SK-N-SH (cell line): ENCODE measurements around the gene S100A9. TPM values are rescaled to one million over a fixed set of nuclear protein-coding genes. Genes with fewer than 3 reads are reported as not detected.

Experiments
- CTCF ChIA-PET: fragments of 300-600, 350-600 bp; formaldehyde crosslinking; extraction: SDS; loops from one replicate; lab custom pipeline; 2021; lab: Yijun Ruan, JAX
- POLR2A ChIA-PET: fragments of 350-600 bp; sonication (Branson Sonifier 250); formaldehyde crosslinking; extraction: SDS; loops from one replicate; lab custom pipeline; 2020; ENCODE audit warnings: antibody characterized with exemption, inconsistent platforms; lab: Yijun Ruan, JAX
- DNase-seq: peaks from one replicate; pipeline ENCODE4 v3.0.0; 2012
- H2AFZ ChIP-seq: fragments of 200-600 bp; sonication (generic); 2 replicates; pipeline ENCODE4 v1.8.1; 2016; ENCODE audit warnings: antibody characterized with exemption, mild to moderate bottlenecking, low read depth
- H3F3A ChIP-seq: fragments of 200-600 bp; sonication (generic); replicated peaks from 2 replicates; pipeline ENCODE3; 2016; ENCODE audit warnings: antibody characterized with exemption, mild to moderate bottlenecking; ENCODE audit not compliant: insufficient read depth
- H3K27ac ChIP-seq, 2 experiments: fragments of 200-500 bp in 1 of 2; fragments of 200-600 bp in 1 of 2; sonication (Bioruptor generic) in 1 of 2; sonication (generic), shearing (Covaris generic) in 1 of 2; 2 replicates each; pipeline versions ENCODE4 v1.5.1 to v1.6.1; 2014 to 2016; ENCODE audit warnings: low read depth in 2 of 2, inconsistent platforms in 1 of 2, low read length in 1 of 2, mild to moderate bottlenecking in 1 of 2, mixed read lengths in 1 of 2
- H3K27me3 ChIP-seq: fragments of 200-600 bp; sonication (generic), shearing (Covaris generic); 2 replicates; pipeline ENCODE4 v1.6.1; 2016; ENCODE audit warnings: mixed run types; ENCODE audit not compliant: insufficient read depth
- H3K36me3 ChIP-seq, 2 experiments: fragments of 200-500 bp in 1 of 2; fragments of 200-600 bp in 1 of 2; sonication (Bioruptor generic) in 1 of 2; sonication (generic) in 1 of 2; replicated peaks in 1 of 2; 2 replicates each; pipeline versions ENCODE3 to v1.5.1; 2014 to 2016; ENCODE audit warnings: low read length in 1 of 2, mild to moderate bottlenecking in 1 of 2; ENCODE audit not compliant: insufficient read depth in 2 of 2, control insufficient read depth in 1 of 2
- H3K4me1 ChIP-seq, 2 experiments: fragments of 200-500 bp in 1 of 2; fragments of 200-600 bp in 1 of 2; sonication (Bioruptor generic) in 1 of 2; sonication (generic), shearing (Covaris generic) in 1 of 2; 2 replicates each; pipeline versions ENCODE4 v1.5.1 to v1.6.1; 2014 to 2016; ENCODE audit warnings: low read depth in 1 of 2, low read length in 1 of 2, mixed run types in 1 of 2; ENCODE audit not compliant: insufficient read depth in 2 of 2, control insufficient read depth in 1 of 2
- H3K4me2 ChIP-seq: fragments of 200-600 bp; sonication (generic), shearing (Covaris generic); 2 replicates; pipeline ENCODE4 v1.6.1; 2017; ENCODE audit warnings: mixed run types
- H3K4me3 ChIP-seq, 2 experiments: fragments of 200-500 bp in 1 of 2; fragments of 200-600 bp in 1 of 2; sonication (Bioruptor generic) in 1 of 2; sonication (generic), shearing (Covaris generic) in 1 of 2; 2 replicates each; pipeline versions ENCODE4 v1.5.1 to v1.8.1; 2014 to 2016; ENCODE audit warnings: low read depth in 2 of 2, inconsistent platforms in 1 of 2, low read length in 1 of 2, mild to moderate bottlenecking in 1 of 2, mixed read lengths in 1 of 2, moderate library complexity in 1 of 2
- H3K79me2 ChIP-seq: fragments of 200-600 bp; sonication (generic); 2 replicates; pipeline ENCODE4 v1.8.1; 2017; ENCODE audit warnings: mild to moderate bottlenecking; ENCODE audit not compliant: insufficient read depth
- H3K9ac ChIP-seq: fragments of 200-600 bp; sonication (generic); 2 replicates; pipeline ENCODE4 v1.6.1; 2017; ENCODE audit warnings: mixed run types
- H3K9me2 ChIP-seq: fragments of 200-600 bp; sonication (generic); 2 replicates; pipeline ENCODE4 v1.6.1; 2017; ENCODE audit warnings: mixed run types
- H3K9me3 ChIP-seq: fragments of 200-600 bp; sonication (generic); 2 replicates; pipeline ENCODE4 v1.6.1; 2017; ENCODE audit warnings: mixed run types, mild to moderate bottlenecking, moderate library complexity
- H4K20me1 ChIP-seq: fragments of 200-600 bp; sonication (generic); 2 replicates; pipeline ENCODE4 v1.6.1; 2017; ENCODE audit warnings: mild to moderate bottlenecking, mixed run types; ENCODE audit not compliant: insufficient read depth
- CTCF ChIP-seq: fragments of 200-600 bp; sonication (generic); IDR thresholded peaks from 2 replicates; pipeline ENCODE4 v1.6.1; 2017; ENCODE audit warnings: antibody characterized with exemption, mild to moderate bottlenecking, moderate library complexity
- FOXJ3 ChIP-seq: sonication (generic); formaldehyde crosslinking; IDR thresholded peaks from 2 replicates; pipeline ENCODE4 v1.5.1; 2020; ENCODE audit warnings: mild to moderate bottlenecking, missing genetic modification reagents
- PBX3 ChIP-seq: IDR thresholded peaks from 2 replicates; pipeline ENCODE4; 2012
- RAD21 ChIP-seq: IDR thresholded peaks from 2 replicates; pipeline ENCODE4 v1.6.1; 2012; ENCODE audit warnings: mild to moderate bottlenecking, low read length
- REST ChIP-seq: IDR thresholded peaks from 2 replicates; pipeline ENCODE4 v1.6.1; 2012; ENCODE audit warnings: mild to moderate bottlenecking, low read depth, low read length, moderate library complexity
- SMC3 ChIP-seq: IDR thresholded peaks from 2 replicates; pipeline ENCODE4 v1.6.1; 2012; ENCODE audit warnings: low read depth, low read length, improper control_type of control experiment
- TAF1 ChIP-seq: IDR thresholded peaks from 2 replicates; pipeline ENCODE4 v1.6.1; 2012; ENCODE audit warnings: low read depth, mild to moderate bottlenecking, low read length, moderate library complexity, borderline replicate concordance
- TCF12 ChIP-seq: IDR thresholded peaks from 2 replicates; pipeline ENCODE4 v1.4.0; 2012
- YY1 ChIP-seq: IDR thresholded peaks from 2 replicates; pipeline ENCODE4 v1.4.0; 2012; ENCODE audit warnings: low read depth, mild to moderate bottlenecking
- WGBS: methylation state at CpG from one replicate; pipeline ENCODE4 v1.1.6; 2017; ENCODE audit warnings: low lambda C conversion rate; 5-methylcytosine and 5-hydroxymethylcytosine counted together
- polyA plus RNA-seq, 3 experiments: library from polyadenylated mRNA; depleted of rRNA; stranded (reverse); fragments of >200 nt; gene quantifications; 2 replicates each; pipeline ENCODE4 v1.2.3, GENCODE V29; 2012
- TF ChIP-seq, protein P1 (sequence below): IDR thresholded peaks from 2 replicates; pipeline ENCODE4 v1.4.0; 2012; ENCODE audit warnings: low read depth, borderline replicate concordance

S100A9 gene
- polyA plus RNA-seq, 1 of the 3 experiments (the other 2 are of a cell fraction), result not detected

GRCh38 chr1:153343811-153344717 is 13.6 kb upstream of the S100A9 start:
- H4K20me1 ChIP-seq, result no peaks in the 10 kb centered on the region
- POLR2A ChIA-PET, result no interaction called here
- H3K4me2 ChIP-seq, result no peak overlapping the region
- H3K36me3 ChIP-seq, result no peaks in the 10 kb centered on the region
- no peak overlapping the region for H3K9ac ChIP-seq
- no peaks in the 10 kb centered on the region for H3K9me3 ChIP-seq
- no peaks in the 10 kb centered on the region for H3K9me2 ChIP-seq
- no peaks in the 10 kb centered on the region for H3K4me1 ChIP-seq
- H3K27me3 ChIP-seq, result peaks cover 41% of the 10 kb centered on the region; the same call in 1 of the 2 replicates
- no peaks in the 10 kb centered on the region for H3F3A ChIP-seq
- CTCF ChIA-PET, result interaction anchor here (1.1 to 2.8 kb wide), 5 partner anchors 9 to 166 kb away, joined by 3 to 17 read pairs (median 4); no protein-coding TSS in a partner anchor
- TF ChIP-seq TAF1, result no peak
- TF ChIP-seq, protein P1, sequence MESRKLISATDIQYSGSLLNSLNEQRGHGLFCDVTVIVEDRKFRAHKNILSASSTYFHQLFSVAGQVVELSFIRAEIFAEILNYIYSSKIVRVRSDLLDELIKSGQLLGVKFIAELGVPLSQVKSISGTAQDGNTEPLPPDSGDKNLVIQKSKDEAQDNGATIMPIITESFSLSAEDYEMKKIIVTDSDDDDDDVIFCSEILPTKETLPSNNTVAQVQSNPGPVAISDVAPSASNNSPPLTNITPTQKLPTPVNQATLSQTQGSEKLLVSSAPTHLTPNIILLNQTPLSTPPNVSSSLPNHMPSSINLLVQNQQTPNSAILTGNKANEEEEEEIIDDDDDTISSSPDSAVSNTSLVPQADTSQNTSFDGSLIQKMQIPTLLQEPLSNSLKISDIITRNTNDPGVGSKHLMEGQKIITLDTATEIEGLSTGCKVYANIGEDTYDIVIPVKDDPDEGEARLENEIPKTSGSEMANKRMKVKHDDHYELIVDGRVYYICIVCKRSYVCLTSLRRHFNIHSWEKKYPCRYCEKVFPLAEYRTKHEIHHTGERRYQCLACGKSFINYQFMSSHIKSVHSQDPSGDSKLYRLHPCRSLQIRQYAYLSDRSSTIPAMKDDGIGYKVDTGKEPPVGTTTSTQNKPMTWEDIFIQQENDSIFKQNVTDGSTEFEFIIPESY, result no peak
- no peak for TF ChIP-seq PBX3
- TF ChIP-seq CTCF, result no peak
- no peak for TF ChIP-seq RAD21
- no peak for TF ChIP-seq TCF12
- TF ChIP-seq SMC3, result no peak
- no peak for TF ChIP-seq FOXJ3 (CRISPR knock-in tag)
- TF ChIP-seq YY1, result no peak
- TF ChIP-seq REST, result no peak
- H3K79me2 ChIP-seq, result no peaks in the 10 kb centered on the region
- no peak overlapping the region for H3K27ac ChIP-seq
- DNase-seq, result no peak
- no peak overlapping the region for H3K4me3 ChIP-seq
- WGBS, result 0% methylated on average over 7 of the region's 9 CpGs
- no peak overlapping the region for H2AFZ ChIP-seq
